ENCODE measurements around the gene BRSK2.

The BRSK2 gene

DNA sequence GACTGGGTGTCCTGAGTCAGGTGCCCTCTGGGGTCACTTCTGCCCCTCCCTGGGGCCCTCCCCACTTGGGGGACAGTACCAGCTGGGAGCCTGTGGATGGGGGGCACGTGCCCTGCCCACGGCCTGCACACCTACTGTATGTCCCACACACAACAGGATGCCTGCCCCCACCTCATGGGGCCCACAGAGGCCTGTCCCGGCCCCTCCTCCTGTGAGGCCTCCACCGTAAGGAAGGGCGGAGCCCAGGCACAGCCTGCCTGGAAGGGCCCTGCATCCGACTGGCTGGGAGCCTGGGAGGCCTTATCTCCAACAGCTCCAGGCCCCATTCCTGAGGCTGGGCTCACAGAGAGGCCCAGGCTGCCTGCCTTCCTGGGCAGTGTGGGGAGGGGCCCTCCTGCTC is 47.8 kb downstream of the BRSK2 start:
- no peak for DNase-seq (ENCODE audit: low read depth)

DNA sequence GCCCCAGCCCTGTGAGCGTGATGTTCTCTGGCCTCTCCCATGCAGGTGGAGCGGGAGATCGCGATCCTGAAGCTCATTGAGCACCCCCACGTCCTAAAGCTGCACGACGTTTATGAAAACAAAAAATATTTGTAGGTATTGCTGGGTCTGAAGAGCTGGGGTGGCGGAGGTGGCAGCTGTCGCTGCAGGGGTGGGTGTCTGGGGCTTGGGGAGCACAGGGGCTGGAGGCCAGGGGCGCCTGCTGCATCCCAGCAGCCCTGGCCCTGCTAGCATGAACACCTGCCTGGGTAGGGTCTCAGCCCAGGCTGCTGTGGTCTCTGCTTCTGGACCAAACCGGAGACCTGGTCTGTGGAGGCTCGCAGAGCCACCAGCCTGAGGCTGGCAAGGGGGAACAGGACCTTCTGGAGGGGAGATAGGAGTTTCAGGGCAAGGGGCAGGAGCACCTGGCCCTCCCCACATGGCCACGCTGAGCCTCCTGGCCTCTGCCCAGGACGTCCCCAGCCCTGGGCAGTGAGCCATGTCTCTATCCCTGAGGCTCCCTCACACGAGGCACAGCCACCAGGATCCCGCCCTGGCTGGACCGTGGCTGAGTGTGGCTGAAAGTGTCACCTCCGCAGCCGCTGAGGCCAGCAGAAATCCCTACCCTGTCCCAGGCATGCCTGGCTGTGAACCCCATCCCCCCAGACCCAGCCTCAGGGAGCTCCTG is 48.7 kb downstream of the BRSK2 start:
- DNase-seq (ENCODE audit: low read depth), result no peak

DNA sequence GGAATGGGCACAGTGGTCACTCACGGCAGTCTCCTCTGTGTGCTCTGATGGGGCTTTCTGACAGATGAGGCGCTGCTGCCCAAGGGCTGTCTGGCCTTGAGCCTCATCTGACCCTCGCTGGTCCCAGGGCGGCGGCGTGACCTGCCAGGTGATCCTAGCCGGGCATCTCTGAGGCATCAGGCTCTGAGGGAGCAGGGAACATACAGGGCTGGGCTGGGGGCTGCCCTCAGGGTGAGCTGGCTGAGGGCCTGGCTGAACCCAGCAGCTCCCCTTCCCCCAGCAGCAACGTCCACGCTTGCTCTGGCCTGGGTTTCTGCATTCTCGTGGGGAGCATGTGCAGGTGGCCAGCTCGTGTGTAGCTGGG is 49.2 kb downstream of the BRSK2 start:
- DNase-seq (ENCODE audit: low read depth), result no peak

DNA sequence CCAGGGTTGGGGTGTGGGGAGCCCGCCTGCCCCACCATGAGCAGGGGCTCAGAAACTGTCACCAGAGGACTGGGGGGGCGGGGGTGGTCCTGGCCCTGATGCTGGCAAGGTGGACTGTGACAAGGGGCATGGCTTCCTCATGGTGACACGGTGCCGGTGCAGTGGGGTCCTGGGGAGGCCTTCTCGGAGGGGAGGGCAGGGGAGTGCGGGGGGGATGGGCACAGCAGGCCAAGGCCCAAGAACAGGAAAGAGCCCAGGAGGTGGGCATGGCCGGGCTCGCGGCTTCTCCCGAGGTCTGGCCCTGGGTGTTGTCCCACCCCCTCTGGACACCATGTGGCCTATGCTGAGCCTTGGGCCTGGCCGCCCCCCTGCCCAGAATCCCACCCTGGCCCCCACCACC is 49.6 kb downstream of the BRSK2 start:
- DNase-seq (ENCODE audit: low read depth), result no peak

DNA sequence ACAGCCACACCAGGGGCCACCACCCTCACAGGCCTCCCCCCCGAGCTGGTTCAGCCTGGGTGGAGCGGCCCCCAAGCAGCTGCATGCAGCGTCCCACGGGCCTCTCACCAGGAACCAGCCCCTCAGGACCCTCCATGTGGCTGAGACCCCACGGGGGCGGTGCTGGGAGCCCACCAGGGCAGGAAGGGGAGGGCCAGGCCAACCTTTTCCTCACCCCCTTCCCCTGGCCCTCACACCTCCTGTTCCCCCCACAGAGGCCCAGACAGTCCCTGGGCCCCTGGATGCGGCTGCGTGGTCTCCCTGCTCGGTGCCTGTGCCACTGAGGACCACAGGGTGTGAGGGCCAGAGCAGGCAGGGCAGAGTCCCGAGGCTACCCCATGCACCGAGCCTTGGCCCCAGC is 50.3 kb downstream of the BRSK2 start:
- no peak for DNase-seq (ENCODE audit: low read depth)

DNA sequence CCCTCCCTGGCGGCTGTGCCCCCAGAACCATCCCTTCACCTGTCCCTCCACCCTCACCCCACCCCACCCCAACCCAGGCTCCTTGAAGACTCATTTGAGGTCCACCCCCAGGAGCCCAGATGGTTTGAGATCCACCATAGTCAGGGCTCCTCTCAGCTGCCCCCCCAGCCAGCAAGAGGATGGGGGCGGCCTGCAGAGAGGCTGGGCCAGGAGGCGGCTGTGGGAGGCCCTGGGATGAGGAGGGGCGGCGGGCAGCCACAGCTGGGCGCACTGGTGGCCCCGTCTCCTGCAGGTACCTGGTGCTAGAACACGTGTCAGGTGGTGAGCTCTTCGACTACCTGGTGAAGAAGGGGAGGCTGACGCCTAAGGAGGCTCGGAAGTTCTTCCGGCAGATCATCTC is 50.8 kb downstream of the BRSK2 start:
- no peak for DNase-seq (ENCODE audit: low read depth)

DNA sequence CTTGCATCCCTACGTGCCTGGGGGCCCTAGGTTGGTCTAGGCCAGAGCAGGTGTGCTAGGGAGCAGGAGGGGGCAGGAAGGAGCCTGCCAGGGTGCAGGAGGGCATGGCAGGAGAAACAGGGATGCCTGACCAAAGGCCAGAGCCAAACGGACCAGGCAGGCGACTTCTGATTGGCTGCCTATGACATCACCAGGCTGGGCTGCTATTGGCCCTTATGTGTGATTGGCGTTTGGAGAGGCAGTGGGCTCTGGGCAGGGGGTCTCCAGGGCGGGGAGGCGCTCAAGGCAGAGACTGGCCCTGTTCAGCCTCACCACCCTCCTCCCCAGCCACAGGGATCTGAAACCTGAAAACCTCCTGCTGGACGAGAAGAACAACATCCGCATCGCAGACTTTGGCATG is 52.4 kb downstream of the BRSK2 start:
- DNase-seq (ENCODE audit: low read depth), result no peak

DNA sequence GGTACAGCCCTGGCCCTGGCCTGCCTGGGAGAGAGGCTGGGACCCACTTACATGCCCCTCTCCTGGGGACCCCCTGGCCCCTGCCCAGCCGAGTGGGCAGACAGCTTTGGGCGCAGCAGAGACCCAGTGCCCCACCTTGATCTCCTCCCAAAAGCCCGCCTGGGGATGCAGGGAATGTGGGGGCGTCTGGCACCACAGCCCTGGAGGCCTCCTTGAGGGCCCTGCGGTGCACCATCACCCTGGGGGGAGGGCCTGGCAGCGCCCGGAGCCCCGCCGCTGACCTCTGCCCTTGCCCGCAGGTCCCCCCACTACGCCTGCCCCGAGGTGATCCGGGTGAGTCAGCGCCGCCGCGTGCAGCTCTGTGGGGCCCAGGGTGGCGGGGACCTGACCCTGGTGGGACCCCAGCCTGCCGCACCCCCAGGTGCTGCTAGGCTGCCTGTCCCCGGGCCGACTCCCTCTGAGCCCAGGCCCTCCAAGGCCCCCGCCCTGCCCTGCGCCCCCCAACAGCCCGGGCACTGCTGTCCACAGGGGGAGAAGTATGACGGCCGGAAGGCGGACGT is 53.2 kb downstream of the BRSK2 start:
- DNase-seq (ENCODE audit: low read depth), result no peak

DNA sequence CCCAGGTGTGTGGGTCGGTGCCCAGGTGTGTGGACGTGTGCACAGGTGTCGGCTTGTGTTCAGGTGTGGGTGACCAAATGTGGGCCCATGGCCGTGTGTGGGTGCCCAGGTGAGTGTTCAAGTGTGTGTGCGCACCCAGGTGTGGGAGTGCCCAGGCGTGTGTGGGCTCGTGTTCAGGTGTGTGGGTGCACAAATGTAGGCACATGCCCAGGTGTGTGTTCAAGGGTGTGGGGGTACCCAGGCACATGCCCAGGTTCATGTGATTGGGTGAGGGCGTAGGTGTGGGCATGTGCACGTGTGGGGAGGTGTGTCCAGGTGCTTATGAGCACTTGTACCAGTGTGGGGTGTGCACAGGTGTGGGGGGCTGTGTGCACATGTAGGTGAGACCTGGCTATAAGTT is 54.0 kb downstream of the BRSK2 start:
- DNase-seq (ENCODE audit: low read depth), result no peak

DNA sequence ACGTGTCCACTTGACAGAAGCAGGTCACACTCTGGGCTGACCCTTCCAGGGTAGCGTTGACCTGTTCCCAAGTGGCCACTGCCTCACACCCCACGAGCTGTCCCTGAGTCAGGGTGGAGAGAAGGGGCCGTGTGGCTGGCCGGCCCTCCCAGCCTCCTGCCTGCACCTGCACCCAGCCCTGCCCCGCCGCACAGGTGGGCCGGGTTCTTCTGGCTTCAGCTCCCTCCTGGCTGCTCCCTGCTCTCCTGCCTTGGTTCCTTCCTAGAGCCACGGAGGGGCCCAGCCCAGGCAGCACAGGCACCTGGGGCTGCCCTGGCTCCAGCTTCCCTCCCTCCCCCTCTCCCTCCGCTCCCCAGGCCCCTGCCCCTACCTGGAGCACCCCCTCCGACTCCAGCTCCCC is 54.6 kb downstream of the BRSK2 start:
- no peak for DNase-seq (ENCODE audit: low read depth)

DNA sequence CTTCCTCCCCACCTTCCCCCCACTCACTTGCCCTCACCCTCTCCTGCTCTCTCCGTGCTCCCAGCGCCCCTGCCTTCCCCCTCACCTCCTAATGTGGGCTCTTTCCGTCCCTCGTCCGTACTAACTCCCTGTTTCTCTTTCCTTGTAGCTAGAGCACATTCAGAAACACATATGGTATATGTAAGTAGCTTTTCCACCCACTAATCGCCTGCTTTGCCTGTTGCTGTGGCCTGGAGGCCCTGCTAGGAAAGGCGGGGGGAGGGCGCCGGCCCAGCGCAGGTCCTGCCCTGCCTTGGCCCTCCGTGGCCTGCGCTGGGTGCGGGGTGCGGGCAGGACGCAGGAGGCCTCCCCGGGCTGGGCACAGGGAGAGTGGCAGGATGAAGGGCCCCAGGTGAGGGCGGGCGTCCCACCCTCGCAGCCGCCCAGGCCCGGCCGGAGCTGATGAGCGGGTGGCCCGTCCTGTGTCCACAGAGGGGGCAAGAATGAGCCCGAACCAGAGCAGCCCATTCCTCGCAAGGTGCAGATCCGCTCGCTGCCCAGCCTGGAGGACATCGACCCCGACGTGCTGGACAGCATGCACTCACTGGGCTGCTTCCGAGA is 55.2 kb downstream of the BRSK2 start:
- no peak for DNase-seq (ENCODE audit: low read depth)

DNA sequence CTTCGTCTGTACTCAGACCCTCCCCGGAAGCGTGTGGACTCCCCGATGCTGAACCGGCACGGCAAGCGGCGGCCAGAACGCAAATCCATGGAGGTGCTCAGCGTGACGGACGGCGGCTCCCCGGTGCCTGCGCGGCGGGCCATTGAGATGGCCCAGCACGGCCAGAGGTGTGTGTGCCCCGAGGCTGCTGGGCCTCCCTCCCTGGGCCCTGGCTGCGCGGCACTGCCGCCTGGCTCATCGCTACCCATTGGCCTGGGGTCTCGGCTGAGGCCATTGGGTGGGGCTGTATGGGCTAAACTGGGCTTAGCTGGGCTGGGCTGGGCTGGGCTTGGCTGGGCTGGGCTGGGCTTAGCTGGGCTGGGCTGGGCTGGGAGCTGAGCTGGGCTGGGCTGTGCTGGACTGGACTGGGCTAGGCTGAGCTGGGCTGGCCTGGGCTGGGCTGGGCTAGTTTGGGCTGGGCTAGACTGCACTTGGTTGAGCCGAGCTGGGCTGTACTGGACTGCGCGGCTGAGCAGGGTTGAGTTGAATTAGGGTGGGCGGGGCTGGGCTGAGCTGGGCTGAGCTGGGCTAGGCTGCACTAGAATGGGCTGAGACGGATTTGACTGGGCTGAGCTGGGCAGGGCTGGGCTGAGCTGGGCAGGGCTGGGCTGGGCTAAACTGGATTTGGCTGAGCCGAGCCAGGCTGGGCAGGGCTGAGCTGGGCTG is 56.2 kb downstream of the BRSK2 start:
- no peak for DNase-seq (ENCODE audit: low read depth)

DNA sequence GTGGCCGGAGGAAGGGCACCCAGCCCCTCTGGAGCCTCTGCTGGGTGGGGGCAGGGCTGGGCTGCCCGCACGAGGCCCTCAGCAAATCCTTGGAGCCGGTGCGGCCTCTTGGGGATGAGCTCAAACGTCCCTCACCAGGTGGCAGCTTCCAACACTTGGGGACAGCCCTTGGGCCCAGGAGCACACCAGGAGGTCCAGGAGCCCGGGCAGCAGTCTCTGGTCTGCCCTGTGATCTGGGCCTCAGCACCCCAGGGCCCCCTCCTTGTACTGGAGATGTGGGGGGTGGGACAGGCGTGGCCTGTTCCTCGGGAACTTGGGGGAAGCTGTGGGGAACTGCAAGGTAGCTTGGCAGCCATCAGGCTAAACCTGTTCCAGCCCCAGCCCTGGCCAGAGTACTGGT is 56.9 kb downstream of the BRSK2 start:
- DNase-seq (ENCODE audit: low read depth), result no peak

DNA sequence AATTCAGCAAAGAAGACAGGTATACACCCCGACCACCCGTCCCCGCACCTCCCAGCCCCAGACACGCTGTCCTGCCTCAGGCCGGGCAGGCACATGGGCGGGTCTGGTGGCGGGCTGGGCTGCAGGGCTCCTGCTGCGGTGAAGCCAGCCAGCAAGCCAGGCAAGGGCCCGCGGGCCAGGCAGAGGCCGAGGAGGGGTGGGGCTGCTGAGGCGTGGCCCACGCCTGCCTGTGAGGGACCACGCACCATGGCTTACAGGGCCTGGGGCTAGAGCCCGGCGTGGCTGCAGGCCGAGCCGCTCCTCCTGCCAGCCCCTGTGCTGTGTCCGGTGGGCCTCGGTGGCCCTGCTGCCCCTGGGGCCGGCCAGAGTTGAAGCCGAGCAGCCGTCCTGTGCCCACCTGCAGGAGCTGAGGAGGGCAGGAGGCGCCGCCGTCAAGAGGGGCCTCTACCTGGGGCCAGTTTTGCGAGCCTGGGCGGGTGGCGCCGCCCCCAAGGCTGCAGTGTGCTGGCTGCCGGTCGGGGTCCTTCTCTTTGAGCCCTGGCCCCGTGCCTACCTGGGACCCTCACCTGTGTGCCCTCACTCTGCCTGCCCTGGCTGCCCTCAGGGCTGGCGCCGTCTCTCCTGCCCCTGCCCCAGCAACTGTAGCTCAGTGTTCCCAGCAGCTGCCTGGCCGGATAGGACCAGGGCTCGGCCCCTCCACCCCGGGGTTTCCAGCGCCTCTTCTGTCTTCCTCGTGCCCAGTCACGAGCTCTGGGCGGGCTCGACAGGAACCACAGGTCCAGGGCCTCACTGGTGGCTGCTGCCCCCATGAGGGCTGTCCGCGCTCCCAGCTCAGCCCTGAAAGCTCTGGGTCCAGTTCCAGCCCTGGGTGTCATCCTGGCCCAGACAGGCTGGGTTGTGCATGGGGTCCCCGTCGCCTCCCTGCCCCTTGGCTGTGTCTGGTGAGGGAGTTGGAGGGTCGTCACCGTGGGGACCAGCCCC is 58.4 kb downstream of the BRSK2 start:
- DNase-seq (ENCODE audit: low read depth), result no peak

DNA sequence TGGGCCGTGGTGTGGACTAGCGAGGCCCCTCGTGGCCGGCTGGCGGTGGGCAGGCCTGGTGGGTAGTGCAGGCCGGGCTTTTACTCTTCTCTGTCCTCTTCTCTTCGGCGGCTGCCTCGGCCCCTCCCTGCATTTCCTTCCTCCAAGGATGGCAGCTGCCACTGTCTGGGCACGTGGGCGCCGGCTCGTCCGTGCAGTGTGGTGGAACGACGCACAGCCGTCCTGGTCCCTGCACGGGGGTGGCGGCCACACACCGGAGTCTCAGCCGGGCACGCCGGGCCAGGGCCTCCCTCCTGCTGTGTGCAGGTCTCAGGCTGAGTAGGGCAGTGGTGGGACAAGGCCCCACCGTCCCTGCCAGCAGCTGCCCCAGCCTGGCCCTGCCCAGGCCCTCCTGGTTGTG is 59.1 kb downstream of the BRSK2 start:
- no peak for DNase-seq (ENCODE audit: low read depth)

DNA sequence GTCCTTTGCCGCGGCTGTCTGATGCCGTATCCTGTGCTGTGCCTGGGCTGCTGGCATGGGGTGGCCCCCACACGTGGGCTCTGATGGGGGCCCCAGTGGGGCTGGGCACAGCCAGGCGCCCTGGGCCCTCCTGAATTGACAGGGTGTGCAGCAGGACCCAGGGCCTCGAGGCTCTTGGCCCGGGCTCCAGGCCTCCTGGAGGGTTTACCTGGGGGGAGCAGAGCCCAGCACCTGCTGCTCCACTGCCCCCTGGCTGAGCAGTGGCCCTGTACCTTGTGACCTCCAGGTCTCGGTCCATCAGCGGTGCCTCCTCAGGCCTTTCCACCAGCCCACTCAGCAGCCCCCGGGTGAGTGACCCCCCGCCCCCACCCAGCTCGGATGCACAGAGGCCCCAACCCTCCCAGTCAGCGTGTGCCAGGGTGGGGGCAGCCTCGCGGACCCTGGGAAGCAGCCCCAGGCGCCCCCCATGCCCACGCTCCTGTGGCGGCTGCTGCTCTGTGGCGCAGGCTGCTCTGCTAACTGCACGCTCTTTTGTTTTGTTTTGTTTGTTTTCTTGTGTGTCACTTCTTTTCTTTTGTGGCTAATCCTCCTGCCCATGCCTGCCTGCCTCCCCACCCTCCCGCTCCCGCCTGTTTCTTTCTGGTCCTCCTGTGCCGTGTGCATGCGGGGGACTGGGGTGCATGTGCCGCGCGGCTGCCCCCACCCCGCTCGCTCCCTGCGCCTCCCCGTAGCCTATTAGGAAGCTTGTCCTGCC is 59.9 kb downstream of the BRSK2 start:
- no peak for DNase-seq (ENCODE audit: low read depth)

DNA sequence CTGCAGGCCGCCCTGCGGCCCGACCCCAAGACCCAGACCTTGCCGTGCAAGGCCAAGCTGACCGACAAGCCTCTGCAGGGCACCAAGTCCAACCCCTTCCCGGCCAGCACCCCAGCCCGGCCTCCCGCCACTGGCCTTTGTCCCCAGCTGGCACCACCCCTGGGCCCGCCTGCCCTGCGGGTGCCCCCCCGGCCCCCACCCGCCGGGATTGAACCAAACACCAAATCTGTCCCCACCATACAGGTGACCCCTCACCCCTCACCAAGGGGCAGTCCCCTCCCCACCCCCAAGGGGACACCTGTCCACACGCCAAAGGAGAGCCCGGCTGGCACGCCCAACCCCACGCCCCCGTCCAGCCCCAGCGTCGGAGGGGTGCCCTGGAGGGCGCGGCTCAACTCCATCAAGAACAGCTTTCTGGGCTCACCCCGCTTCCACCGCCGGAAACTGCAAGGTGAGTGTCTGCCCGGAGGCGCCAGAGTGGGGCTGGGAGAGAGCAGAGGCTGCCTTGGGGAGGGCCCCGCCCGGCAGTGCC is 60.7 kb downstream of the BRSK2 start:
- no peak for DNase-seq (ENCODE audit: low read depth)

DNA sequence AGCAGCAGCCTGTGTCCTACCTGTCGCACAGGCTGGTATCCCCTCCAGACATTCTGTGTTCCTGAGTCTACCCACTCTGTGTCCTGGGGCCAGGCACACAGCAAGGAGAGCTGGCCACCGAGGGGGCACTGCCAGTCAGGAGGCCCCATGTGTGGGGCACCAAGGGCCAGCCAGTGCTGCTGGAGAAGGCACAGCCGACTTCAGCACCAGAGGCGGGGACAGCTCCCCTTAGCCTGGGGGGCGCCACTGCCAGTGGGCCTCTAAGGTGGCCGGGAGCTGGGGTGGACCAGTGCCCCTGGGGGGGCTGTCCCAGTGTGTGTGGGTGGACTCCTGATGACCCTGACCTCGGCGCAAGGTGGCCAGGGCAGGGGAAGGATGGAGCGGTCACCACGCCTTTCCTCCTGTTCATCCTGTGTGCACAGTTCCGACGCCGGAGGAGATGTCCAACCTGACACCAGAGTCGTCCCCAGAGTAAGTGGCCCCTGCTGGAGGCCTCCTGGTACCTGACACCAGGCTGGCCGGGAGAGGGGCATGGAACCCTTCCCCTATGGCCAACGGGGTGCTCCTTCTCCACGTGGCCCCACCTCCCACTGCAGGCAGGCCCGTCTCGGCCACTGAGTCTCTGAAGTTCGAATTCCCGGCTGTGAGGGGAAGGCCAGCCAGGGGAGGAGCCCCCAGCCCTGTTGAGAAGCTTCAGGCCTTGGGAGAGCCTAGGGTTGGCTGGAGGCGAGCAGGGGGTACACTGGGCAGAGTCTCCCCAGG is 61.4 kb downstream of the BRSK2 start:
- no peak for DNase-seq (ENCODE audit: low read depth)

DNA sequence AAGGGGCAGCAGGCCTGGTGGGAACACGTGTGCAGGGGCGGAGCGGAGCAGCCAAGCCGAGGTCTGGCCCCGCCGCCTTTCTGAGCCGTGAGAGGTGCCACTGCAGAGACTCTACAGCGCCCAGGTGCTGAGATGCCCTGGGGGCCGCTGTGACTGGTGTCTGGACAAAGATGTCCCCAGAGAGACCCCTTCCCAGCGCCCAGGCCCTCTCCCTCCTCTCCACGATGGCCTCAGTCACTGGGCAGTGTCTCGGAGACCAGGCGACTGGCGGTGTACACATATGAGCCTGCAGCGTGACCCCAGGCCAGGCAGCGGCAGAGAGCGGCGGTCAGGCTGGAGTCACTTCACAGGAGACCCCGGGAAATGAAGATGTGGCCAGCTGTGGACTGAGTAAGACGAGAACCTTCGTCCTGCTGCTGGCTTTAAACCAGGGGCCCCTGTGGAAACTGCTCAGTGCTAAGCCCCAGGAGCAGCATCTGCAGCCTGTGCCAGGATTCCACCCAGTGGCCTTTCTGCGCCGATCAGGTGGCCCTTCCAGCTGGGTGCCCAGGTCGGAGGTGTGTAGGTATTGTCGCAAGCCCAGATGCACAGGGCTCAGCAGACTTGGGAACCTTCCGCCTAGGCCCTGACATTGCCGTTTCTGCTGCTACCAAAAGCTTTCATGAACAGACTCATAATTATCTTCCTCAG is 62.2 kb downstream of the BRSK2 start:
- no peak for DNase-seq (ENCODE audit: low read depth)

DNA sequence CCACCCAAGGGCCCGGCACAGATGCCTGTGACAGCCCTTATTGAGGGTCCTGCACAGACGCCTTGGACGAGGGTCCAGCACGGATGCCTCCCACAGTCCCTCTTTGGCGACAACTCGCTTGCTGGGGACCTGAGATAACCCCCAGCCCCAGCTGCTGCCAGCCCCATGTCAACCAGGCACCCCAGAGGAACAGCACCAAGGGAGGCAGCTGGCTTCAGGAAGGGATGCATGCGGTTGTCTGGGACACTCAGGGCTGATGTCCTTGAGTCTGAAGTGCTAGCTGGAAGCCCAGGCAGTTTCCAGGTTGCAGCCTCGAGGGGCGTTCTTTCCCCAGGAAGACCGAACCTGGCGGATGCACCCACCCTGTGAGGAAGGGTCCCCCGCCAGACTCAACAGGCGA is 63.0 kb downstream of the BRSK2 start:
- no peak for DNase-seq (ENCODE audit: low read depth)

Data from activated T-cell treated with anti-CD3 and anti-CD28 coated beads for 48 hours (primary cell).